Right kidney (tissue), 9 donors: ENCODE measurements around the gene MICAL3.
A peak's percentile ranks its signal among the peaks of the same experiment; 100 is the strongest.
"Not testable (repeated sequence)": the region's sequence is repeated elsewhere in the genome, so short reads cannot be mapped to it uniquely, and the experiment has no call there.

Experiments used
- DNase-seq: peaks from one replicate; pipeline ENCODE4 v3.0.0-alpha.2; 2016
- long read RNA-seq, 8 donors: transcript quantifications; one replicate each; lab custom pipeline, GENCODE V29; 2026

Gene MICAL3
- long read RNA-seq, donor 1, result 0 reads
- long read RNA-seq, donor 2, result 0 reads
- long read RNA-seq, donor 3, partial matches to known transcripts, result 0 of 1 reads
- long read RNA-seq, donor 3, other reads (novel, unspliced or antisense), result 0 of 1 reads
- long read RNA-seq, donor 4, partial matches to known transcripts, result 0 of 5 reads
- long read RNA-seq, donor 4, other reads (novel, unspliced or antisense), result 0 of 5 reads
- long read RNA-seq, donor 5, result 0 reads
- long read RNA-seq, donor 6, partial matches to known transcripts, result 0 of 2 reads
- long read RNA-seq, donor 6, other reads (novel, unspliced or antisense), result 0 of 2 reads
- long read RNA-seq, donor 7, partial matches to known transcripts, result 5 of 9 reads
- long read RNA-seq, donor 7, other reads (novel, unspliced or antisense), result 0 of 9 reads
- long read RNA-seq, donor 8, result 0 reads

- peak; percentile 89 for DNase-seq
Observed at GRCh38 chr22:18024276-18024939, at the start of gene MICAL3. MICAL3 (minus strand) TSS chr22:18024561; CDS start chr22:17906812, 117,749 bp downstream.

GRCh38 chr22:18073927-18074326, 49.6 kb upstream of the MICAL3 start:
- DNase-seq, result not testable (repeated sequence)

- no peak for DNase-seq
Observed at GRCh38 chr22:18073467-18073866, 49.1 kb upstream of the MICAL3 start.

GRCh38 chr22:18071968-18072310, 47.6 kb upstream of the MICAL3 start:
- no peak for DNase-seq

GRCh38 chr22:18071307-18071967, 47.1 kb upstream of the MICAL3 start:
- not testable (repeated sequence) for DNase-seq

- no peak for DNase-seq
Observed at GRCh38 chr22:18070556-18071306, 46.4 kb upstream of the MICAL3 start.

- DNase-seq, result no peak
Observed at GRCh38 chr22:18070041-18070440, 45.7 kb upstream of the MICAL3 start.

GRCh38 chr22:18069041-18069440, 44.7 kb upstream of the MICAL3 start:
- DNase-seq, result no peak

GRCh38 chr22:18068381-18068988, 44.1 kb upstream of the MICAL3 start:
- no peak for DNase-seq

GRCh38 chr22:18067548-18068341, 43.4 kb upstream of the MICAL3 start:
- DNase-seq, result no peak

- DNase-seq, result no peak
Observed at GRCh38 chr22:18067121-18067520, 42.8 kb upstream of the MICAL3 start.

GRCh38 chr22:18066181-18066859, 42.0 kb upstream of the MICAL3 start:
- DNase-seq, result no peak

GRCh38 chr22:18065256-18065655, 40.9 kb upstream of the MICAL3 start:
- no peak for DNase-seq

- no peak for DNase-seq
Observed at GRCh38 chr22:18064636-18065035, 40.3 kb upstream of the MICAL3 start.

GRCh38 chr22:18063715-18064114, 39.4 kb upstream of the MICAL3 start:
- DNase-seq, result not testable (repeated sequence)

GRCh38 chr22:18063306-18063705, 38.9 kb upstream of the MICAL3 start:
- DNase-seq, result no peak

GRCh38 chr22:18062421-18062820, 38.1 kb upstream of the MICAL3 start:
- DNase-seq, result no peak

- peak; percentile 59 for DNase-seq
Observed at GRCh38 chr22:18060646-18061620, 36.6 kb upstream of the MICAL3 start.

GRCh38 chr22:18059991-18060390, 35.6 kb upstream of the MICAL3 start:
- no peak for DNase-seq
